Thyroid gland (tissue), 4 donors: ENCODE data around the gene ALDH1L1. TPM values are rescaled to one million over a fixed set of nuclear protein-coding genes. Genes with fewer than 3 reads are reported as not detected.

ENCODE experiments used
- DNase-seq, 2 donors: peaks; one replicate each; pipeline ENCODE4 v3.0.0-alpha.2; 2019
- H3K27ac ChIP-seq, 3 donors: fragments of 200-600 bp; sonication (generic); 1 replicate in 2 of 3; 2 replicates in 1 of 3; pipeline ENCODE4 v1.5.1; 2016 to 2019; ENCODE audit warnings: mild to moderate bottlenecking in 1 of 3, moderate library complexity in 1 of 3
- H3K27me3 ChIP-seq: fragments of 200-600 bp; sonication (generic); one replicate; pipeline ENCODE4 v1.5.1; 2019
- H3K36me3 ChIP-seq, 2 donors: fragments of 200-600 bp; sonication (generic); one replicate each; pipeline ENCODE4 v1.5.1; 2016 to 2019
- H3K4me1 ChIP-seq, 2 donors: fragments of 200-600 bp; sonication (generic); one replicate each; pipeline ENCODE4 v1.5.1; 2017 to 2019
- H3K4me3 ChIP-seq, 3 donors: fragments of 200-600 bp; sonication (generic); replicated peaks in 1 of 3; 1 replicate in 2 of 3; 2 replicates in 1 of 3; pipeline ENCODE4 v1.5.1; 2016; ENCODE audit warnings: mild to moderate bottlenecking in 1 of 3
- H3K9me3 ChIP-seq: fragments of 200-600 bp; sonication (generic); one replicate; pipeline ENCODE4 v1.5.1; 2017
- POLR2A ChIP-seq, 2 donors: fragments of 450-650 bp; IDR thresholded peaks; one replicate each; pipeline ENCODE4 v1.6.1; 2017; ENCODE audit warnings: antibody characterized with exemption in 2 of 2, mild to moderate bottlenecking in 2 of 2, moderate library complexity in 1 of 2
- WGBS, 2 donors: methylation state at CpG; one replicate each; pipeline ENCODE4 v1.1.5; 2017; 5-methylcytosine and 5-hydroxymethylcytosine counted together
- intact Hi-C: fragments of 100-400 bp; cut with DNase I; formaldehyde crosslinking; loops from one replicate; pipeline ENCODE4 v1.15.1; 2023
- total RNA-seq, 4 donors: library from RNA; depleted of rRNA; stranded (reverse); fragments of >200 nt; gene quantifications; one replicate each; pipeline ENCODE4 v1.2.3, GENCODE V29; 2016
- TF ChIP-seq, protein P1 (sequence below), 6 experiments: fragments of 200-600 bp in 3 of 6; fragments of 450-650 bp in 3 of 6; sonication (generic) in 3 of 6; IDR thresholded peaks; one replicate each; pipeline ENCODE4 v1.5.1; 2016 to 2019; ENCODE audit warnings: antibody characterized with exemption in 6 of 6, mild to moderate bottlenecking in 2 of 6, inconsistent platforms in 1 of 6, moderate library complexity in 1 of 6

The ALDH1L1 gene
- total RNA-seq, 4 donors from 2014 or later = 2.1 to 12.1 (median 6.1) TPM

DNA sequence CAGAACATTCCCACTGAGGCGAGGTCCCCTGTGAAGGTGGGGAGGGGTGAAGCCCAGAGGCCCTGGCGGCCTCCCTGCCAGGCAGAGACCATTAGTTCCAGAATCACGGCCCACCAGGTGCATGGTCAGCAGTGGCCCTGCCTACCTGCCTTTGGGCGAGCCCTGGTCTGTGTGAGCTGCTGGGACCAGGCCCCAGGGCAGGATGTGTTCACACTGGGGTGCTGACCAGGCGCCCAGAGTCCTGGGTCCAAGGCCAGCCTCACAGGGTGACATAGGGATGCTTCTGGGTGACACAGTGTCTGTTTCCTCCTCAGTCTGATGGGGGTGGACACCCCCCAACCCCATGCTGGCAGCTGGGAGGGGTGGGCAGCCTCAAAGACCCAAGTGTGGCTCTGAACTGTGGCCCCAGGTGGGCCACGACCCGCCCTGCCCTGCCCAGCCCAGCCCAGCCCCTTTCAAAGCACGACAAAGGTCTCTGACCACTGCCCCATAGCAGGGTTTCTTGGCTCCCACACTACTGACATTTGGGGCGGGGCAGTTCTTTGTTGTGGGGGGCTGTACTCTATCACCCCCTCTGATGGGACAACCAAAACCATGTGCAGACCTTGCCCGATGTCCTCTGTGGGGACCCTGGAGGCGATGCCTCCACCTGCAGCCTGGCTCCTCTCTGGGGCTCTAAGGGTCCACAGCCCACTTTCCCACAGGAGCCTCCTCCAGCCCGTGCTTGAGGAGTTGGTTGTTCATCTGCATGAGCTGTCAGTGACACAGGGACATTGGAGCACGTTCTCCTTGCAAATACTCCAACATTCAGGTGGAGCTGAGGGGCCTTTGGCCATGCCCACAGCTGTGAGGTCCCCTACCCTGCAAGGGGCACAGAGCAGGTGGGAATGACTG lies 51.6 kb downstream of the ALDH1L1 start:
- Histone ChIP-seq H3K4me3 (no peak overlapping the region), H3K9me3 (no peaks in the 10 kb centered on the region), H3K27me3 (no peaks in the 10 kb centered on the region), H3K4me1 (no peaks in the 10 kb centered on the region), H3K36me3 (no peaks in the 10 kb centered on the region), H3K27ac (no peak overlapping the region)
- WGBS, 2 donors = 80 to 86% methylated on average over 9 to 11 of the region's 13 CpGs
- DNase-seq = no peak
- intact Hi-C loops = no loop called here
- TF ChIP-seq, protein P1, sequence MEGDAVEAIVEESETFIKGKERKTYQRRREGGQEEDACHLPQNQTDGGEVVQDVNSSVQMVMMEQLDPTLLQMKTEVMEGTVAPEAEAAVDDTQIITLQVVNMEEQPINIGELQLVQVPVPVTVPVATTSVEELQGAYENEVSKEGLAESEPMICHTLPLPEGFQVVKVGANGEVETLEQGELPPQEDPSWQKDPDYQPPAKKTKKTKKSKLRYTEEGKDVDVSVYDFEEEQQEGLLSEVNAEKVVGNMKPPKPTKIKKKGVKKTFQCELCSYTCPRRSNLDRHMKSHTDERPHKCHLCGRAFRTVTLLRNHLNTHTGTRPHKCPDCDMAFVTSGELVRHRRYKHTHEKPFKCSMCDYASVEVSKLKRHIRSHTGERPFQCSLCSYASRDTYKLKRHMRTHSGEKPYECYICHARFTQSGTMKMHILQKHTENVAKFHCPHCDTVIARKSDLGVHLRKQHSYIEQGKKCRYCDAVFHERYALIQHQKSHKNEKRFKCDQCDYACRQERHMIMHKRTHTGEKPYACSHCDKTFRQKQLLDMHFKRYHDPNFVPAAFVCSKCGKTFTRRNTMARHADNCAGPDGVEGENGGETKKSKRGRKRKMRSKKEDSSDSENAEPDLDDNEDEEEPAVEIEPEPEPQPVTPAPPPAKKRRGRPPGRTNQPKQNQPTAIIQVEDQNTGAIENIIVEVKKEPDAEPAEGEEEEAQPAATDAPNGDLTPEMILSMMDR (IDR thresholded peaks at IDR 0.05) = no peak
- no peak for TF ChIP-seq POLR2A (IDR thresholded peaks at IDR 0.05)

DNA sequence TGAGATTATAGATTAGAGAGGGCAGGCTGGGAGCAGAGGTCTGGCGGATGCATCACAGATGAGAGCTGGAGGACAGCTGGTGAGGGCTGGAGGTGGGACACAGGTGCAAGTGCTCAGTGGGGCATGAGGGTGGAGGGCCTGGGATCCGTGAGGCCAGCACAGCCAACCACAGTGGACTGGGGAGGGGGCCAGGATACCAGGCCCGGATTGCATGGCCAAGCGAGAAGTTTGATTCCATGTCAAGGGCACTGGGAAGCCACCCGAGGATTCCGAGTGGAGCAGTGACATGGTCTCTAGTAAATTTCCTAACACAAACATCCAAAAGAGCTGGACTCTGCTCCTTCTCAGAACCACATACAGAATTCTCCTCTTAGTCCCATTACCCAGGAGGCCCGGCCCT lies 52.5 kb downstream of the ALDH1L1 start:
- no peak overlapping the region for H3K27ac ChIP-seq
- intact Hi-C loops = no loop called here
- WGBS, 2 donors = 84 to 86% methylated on average over 7 of the region's 7 CpGs
- no peak for DNase-seq
- H3K4me1 ChIP-seq = no peaks in the 10 kb centered on the region
- H3K9me3 ChIP-seq = no peaks in the 10 kb centered on the region
- no peaks in the 10 kb centered on the region for H3K36me3 ChIP-seq
- TF ChIP-seq POLR2A (IDR thresholded peaks at IDR 0.05) = no peak
- TF ChIP-seq, protein P1 (IDR thresholded peaks at IDR 0.05) = no peak
- H3K27me3 ChIP-seq = no peaks in the 10 kb centered on the region
- no peak overlapping the region for H3K4me3 ChIP-seq

DNA sequence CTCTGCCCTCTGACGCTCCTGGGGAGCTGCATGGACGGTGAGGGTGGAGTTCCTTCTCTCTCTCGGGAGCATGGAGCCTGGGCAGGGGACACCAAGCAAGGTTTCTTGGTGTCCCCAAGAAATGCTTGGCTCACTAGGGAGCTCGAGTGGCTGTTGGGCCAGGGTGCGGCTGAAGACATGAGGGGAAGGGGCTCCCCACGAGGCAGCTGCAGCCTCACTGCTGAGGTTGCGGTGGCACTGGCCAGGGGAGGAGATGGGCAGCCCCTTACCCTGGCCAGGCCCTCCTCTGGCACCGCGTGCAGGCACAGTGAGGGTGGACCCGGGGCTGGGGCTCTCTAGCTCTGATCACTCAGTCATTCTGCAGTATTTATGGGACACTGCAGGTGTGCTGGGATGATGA lies 52.9 kb downstream of the ALDH1L1 start:
- intact Hi-C loops = no loop called here
- DNase-seq = no peak
- no peaks in the 10 kb centered on the region for H3K36me3 ChIP-seq
- TF ChIP-seq, protein P1 (IDR thresholded peaks at IDR 0.05) = no peak
- no peak for TF ChIP-seq POLR2A (IDR thresholded peaks at IDR 0.05)
- no peaks in the 10 kb centered on the region for H3K9me3 ChIP-seq
- no peaks in the 10 kb centered on the region for H3K27me3 ChIP-seq
- 80 to 88% methylated on average over 6 to 10 of the region's 10 CpGs for WGBS, 2 donors
- no peak overlapping the region for H3K4me3 ChIP-seq
- no peaks in the 10 kb centered on the region for H3K4me1 ChIP-seq
- no peak overlapping the region for H3K27ac ChIP-seq

DNA sequence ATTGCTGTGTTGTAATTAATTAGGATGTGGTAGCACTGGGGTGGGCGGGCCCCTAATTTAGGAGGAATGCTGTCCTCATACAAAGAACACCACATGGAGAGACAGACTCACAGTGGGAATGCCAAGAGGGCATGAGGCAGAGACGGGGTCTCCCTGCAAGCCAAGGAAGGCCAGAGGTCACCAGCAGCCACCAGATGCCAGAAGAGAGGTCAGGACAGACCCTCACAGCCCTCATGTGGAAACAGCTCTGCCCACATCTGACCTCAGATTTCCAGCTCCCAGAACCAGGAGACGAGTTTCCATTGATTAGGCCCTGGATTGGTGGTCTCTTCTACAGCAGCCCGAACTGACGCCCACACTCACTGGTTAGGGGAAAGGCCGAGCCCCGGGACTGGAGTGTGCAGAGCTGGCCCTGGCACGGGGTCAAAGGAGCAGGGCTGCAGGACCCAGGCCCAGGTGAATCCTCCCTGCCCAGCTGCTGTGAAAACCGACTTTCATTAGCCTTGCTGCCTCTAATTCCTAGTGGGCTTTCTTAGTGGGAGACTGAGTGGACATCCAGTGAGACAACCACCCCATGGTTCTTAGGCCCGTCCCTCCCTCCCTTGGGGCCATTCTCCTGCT lies 53.5 kb downstream of the ALDH1L1 start:
- no peak for DNase-seq
- 73 to 87% methylated on average over 3 to 10 of the region's 10 CpGs for WGBS, 2 donors
- intact Hi-C loops = no loop called here
- Histone ChIP-seq H3K27me3 (no peaks in the 10 kb centered on the region), H3K4me3 (no peak overlapping the region), H3K4me1 (no peaks in the 10 kb centered on the region), H3K36me3 (no peaks in the 10 kb centered on the region), H3K27ac (no peak overlapping the region), H3K9me3 (no peaks in the 10 kb centered on the region)
- no peak for TF ChIP-seq POLR2A (IDR thresholded peaks at IDR 0.05)

DNA sequence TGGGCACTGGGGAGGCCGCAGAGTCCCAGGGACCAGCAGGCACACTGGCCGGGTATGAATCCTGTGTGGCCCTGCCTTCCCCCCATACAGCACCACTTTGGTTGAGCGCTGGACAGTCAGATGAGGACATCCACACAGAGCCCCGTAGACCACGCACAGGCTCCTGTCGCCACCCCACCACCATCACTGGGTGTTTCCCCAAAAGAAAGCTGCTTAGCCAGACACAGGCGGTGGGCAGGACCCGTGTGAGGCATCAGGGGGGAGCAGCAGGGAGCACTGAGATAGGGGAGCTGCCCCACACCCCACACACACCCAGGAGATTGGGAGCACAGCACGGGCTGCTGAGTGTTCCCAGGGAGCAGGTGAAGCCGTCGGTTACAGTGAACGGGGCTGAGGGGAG lies 54.1 kb downstream of the ALDH1L1 start:
- Histone ChIP-seq H3K4me1 (no peaks in the 10 kb centered on the region), H3K36me3 (no peaks in the 10 kb centered on the region), H3K27ac (no peak overlapping the region), H3K4me3 (no peak overlapping the region), H3K9me3 (no peaks in the 10 kb centered on the region), H3K27me3 (no peaks in the 10 kb centered on the region)
- intact Hi-C loops = no loop called here
- 72 to 76% methylated on average over 7 to 12 of the region's 12 CpGs for WGBS, 2 donors
- TF ChIP-seq, protein P1 (IDR thresholded peaks at IDR 0.05) = no peak
- no peak for TF ChIP-seq POLR2A (IDR thresholded peaks at IDR 0.05)
- DNase-seq = no peak
